AG04450 (cell line): ENCODE measurements around the gene CRHBP. TPM values are rescaled to one million over a fixed set of nuclear protein-coding genes. Genes with fewer than 3 reads are reported as not detected.

Source experiments
- CTCF ChIA-PET: fragments of 300-600, 350-600 bp; formaldehyde crosslinking; extraction: SDS; loops from one replicate; lab custom pipeline; 2022; ENCODE audit warnings: antibody characterized with exemption, inconsistent platforms; lab: Charles Lee
- POLR2A ChIA-PET: fragments of 350-600 bp; formaldehyde crosslinking; extraction: SDS; loops from one replicate; lab custom pipeline; 2021; ENCODE audit warnings: antibody characterized with exemption, inconsistent platforms; lab: Yijun Ruan, JAX
- DNase-seq: peaks from one replicate; pipeline ENCODE4 v3.0.0-alpha.2; 2011; ENCODE audit warnings: low read depth, low spot score
- H3K27ac ChIP-seq: one replicate; pipeline ENCODE4 v1.5.1; 2012; ENCODE audit warnings: low read depth, low read length, control low read depth
- H3K27me3 ChIP-seq: one replicate; pipeline ENCODE4 v1.6.0; 2012; ENCODE audit warnings: low read length; ENCODE audit not compliant: control insufficient read depth, insufficient read depth
- H3K4me3 ChIP-seq: 2 replicates; pipeline ENCODE4 v1.5.1; 2011; ENCODE audit warnings: mild to moderate bottlenecking, low read depth, low read length, control low read depth
- H3K9me3 ChIP-seq: 2 replicates; pipeline ENCODE4 v1.5.1; 2012; ENCODE audit warnings: low read length; ENCODE audit not compliant: control insufficient read depth, insufficient read depth
- polyA plus RNA-seq: library from polyadenylated mRNA; depleted of rRNA; stranded (reverse); fragments of >200 nt; gene quantifications from 2 replicates; pipeline ENCODE4 v1.2.3, GENCODE V29; 2011
- TF ChIP-seq, protein P1 (sequence below): IDR thresholded peaks from 2 replicates; pipeline ENCODE4 v1.5.1; 2011; ENCODE audit warnings: low read depth, low read length, control low read depth, inconsistent platforms

Gene CRHBP
- polyA plus RNA-seq, 1 experiment = 0.61 TPM

DNA sequence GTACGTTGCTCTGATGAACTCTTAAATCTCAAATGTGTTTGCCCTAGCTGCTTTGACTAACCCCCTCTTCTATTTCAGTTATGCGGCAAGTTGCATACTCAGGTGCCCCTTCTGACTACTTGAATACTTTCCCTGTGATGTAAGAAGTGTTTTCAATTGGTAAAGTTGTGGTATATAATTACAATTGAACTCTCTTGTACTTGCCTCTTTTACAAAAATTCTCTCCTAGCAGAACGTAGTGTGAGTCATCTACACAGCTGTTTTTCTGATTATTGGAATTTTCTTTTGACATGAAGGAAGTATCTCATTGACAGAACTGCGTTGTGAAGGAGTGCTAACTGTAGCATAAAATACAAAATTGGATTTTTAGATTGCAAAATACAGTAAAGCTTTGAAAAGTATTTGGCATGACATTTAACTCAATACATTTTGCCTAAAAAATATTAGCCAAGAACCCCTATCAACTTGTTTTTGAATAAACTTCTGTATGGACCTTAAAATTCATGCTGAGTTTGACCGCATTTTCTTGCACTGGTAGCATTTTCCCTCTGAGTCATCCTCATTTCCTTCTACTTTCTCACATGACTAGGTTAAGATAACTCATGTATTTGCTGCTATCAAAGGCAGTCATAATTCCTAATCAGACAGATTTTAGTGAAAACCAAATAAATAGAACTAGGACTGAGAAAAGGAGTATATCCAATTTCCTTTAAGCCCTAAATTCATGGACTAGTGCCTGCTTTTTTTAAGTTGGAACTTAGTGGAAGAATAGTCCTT, 6.3 kb downstream of the CRHBP start:
- TF ChIP-seq, protein P1, sequence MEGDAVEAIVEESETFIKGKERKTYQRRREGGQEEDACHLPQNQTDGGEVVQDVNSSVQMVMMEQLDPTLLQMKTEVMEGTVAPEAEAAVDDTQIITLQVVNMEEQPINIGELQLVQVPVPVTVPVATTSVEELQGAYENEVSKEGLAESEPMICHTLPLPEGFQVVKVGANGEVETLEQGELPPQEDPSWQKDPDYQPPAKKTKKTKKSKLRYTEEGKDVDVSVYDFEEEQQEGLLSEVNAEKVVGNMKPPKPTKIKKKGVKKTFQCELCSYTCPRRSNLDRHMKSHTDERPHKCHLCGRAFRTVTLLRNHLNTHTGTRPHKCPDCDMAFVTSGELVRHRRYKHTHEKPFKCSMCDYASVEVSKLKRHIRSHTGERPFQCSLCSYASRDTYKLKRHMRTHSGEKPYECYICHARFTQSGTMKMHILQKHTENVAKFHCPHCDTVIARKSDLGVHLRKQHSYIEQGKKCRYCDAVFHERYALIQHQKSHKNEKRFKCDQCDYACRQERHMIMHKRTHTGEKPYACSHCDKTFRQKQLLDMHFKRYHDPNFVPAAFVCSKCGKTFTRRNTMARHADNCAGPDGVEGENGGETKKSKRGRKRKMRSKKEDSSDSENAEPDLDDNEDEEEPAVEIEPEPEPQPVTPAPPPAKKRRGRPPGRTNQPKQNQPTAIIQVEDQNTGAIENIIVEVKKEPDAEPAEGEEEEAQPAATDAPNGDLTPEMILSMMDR = no peak
- H3K4me3 ChIP-seq = no peak overlapping the region
- CTCF ChIA-PET = no interaction called here
- peak overlapping the region; percentile 33 for H3K27ac ChIP-seq
- POLR2A ChIA-PET = no interaction called here
- peaks cover 17% of the 10 kb centered on the region for H3K27me3 ChIP-seq
- peak; percentile 16 for DNase-seq
- H3K9me3 ChIP-seq = peaks cover 3% of the 10 kb centered on the region; the same call in 1 of the 2 replicates

DNA sequence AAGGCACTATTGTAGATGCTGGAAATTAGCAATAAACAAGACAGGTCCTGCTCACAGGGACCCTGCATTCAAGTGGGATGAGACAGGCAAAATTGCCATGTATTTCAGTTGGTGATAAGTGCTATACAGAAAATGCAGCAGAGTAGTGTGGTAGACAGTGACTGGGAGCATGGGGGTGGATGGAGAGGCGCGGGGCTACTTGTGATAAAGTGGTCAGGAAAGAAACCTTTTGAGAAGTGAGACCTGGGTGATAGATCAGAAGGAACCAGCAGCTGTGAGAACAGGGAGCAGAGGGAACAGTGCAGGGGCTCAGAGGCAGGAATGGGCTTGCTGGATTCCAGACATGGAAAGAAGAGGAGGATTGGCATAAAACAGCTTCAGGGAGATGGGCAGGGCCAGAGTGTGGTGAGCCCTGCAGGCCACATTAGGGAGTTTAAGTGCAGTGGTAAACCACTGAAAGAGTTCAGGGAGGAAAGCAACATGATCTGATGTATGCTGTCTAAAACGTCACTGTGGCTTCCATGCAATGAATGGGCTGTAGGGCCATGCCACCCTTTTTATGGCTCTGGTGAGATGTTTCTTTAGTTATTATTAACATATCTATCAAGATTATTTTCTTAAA, 7.3 kb downstream of the CRHBP start:
- peaks cover 11% of the 10 kb centered on the region for H3K27me3 ChIP-seq
- DNase-seq = no peak
- no peaks in the 10 kb centered on the region; the same call in 1 of the 2 replicates for H3K9me3 ChIP-seq
- H3K27ac ChIP-seq = no peak overlapping the region
- ChIA-PET POLR2A (no interaction called here), CTCF (no interaction called here)
- no peak overlapping the region for H3K4me3 ChIP-seq
- TF ChIP-seq, protein P1 = no peak

DNA sequence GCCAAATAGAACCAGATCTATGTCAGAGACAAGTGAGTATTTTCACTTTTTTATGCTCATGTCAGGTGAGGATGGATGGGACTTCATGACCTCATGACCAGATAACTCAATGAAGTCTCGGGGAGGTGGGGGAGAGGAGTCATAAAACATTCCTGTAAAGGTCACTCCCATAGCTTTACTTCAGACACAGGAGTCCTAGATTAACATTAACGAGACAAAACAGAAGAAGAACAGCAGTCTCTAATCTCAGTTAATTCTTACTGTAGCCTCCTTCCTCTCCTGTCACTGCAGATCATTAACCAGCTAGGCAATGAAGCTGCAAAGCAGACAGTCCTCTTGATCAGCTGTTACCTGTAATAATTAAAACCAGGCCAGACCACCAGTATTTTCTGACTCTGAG, 11.2 kb downstream of the CRHBP start:
- TF ChIP-seq, protein P1 = no peak
- CTCF ChIA-PET = no interaction called here

DNA sequence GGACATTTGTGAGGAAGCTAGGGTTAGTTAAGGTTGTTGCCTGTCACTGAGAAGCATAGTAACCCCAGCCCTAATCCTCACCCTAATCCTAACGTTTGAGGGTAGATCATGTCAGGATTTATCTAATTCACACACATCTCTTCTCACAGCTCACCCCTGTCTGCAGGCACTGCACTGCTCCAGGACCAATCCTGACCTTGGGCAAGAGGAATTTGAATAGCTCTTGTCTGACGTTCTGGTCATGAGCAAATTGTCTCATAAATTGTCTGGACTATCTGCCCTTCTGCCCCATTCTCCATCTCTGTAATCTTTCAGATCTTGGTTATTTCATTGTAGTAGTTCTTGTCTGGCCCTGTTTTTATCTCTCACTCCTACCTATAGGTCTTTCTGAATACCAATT, 18.7 kb downstream of the CRHBP start:
- Histone ChIP-seq H3K27ac (no peak overlapping the region), H3K4me3 (no peak overlapping the region), H3K9me3 (no peaks in the 10 kb centered on the region), H3K27me3 (peaks cover 11% of the 10 kb centered on the region)
- no peak for DNase-seq
- TF ChIP-seq, protein P1 = no peak
- ChIA-PET CTCF (no interaction called here), POLR2A (interaction anchor here (0.6 kb wide), 1 partner anchor 981 kb away, joined by 4 read pairs; no protein-coding TSS in a partner anchor)

More for the DNA sequence above, 11.2 kb downstream of the CRHBP start:
- DNase-seq = no peak
- Histone ChIP-seq H3K27ac (no peak overlapping the region), H3K4me3 (no peak overlapping the region), H3K9me3 (no peaks in the 10 kb centered on the region), H3K27me3 (peaks cover 15% of the 10 kb centered on the region)
- POLR2A ChIA-PET = no interaction called here

DNA sequence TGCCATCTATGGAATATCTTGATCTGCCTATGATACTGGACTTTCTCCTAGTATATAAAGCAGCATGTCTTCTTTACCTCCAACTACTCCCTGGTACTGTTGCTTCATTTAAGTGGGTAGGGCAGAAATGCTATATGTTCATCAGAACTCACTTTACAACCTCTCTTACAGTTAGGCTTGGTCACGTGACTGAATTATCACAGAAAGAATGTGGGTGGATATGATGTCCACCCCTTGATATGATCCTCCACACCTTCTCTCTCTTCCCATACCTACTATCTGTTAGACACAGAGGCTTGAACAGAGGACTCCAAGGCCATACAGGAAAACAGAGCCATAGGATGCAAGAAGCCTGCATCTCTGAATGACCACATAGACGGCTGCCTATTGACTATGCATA, 19.8 kb downstream of the CRHBP start:
- no peaks in the 10 kb centered on the region for H3K9me3 ChIP-seq
- no peak overlapping the region for H3K4me3 ChIP-seq
- ChIA-PET POLR2A (no interaction called here), CTCF (no interaction called here)
- DNase-seq = no peak
- peaks cover 8% of the 10 kb centered on the region for H3K27me3 ChIP-seq
- no peak overlapping the region for H3K27ac ChIP-seq
- TF ChIP-seq, protein P1 = no peak
